Stimulated activated CD4-positive, alpha-beta T cell treated with anti-CD3 and anti-CD28 coated beads, Interleukin-1b, Interleukin-23, amount 100 ng/mL, for 48 hours (primary cell): ENCODE measurements around the gene FAM162A.

Experiments
- DNase-seq: peaks from one replicate; pipeline ENCODE4 v3.0.0-alpha.2; 2020

Gene FAM162A

GRCh38 chr3:122389197-122389596 lies 5.2 kb downstream of the FAM162A start:
- no peak for DNase-seq

- DNase-seq = no peak
Observed at GRCh38 chr3:122389892-122390291, 5.9 kb downstream of the FAM162A start.

GRCh38 chr3:122390665-122391064 lies 6.7 kb downstream of the FAM162A start:
- no peak for DNase-seq

- DNase-seq = no peak
Observed at GRCh38 chr3:122391681-122392446, 7.9 kb downstream of the FAM162A start.

- no peak for DNase-seq
Observed at GRCh38 chr3:122392868-122393844, 9.2 kb downstream of the FAM162A start.

- DNase-seq = no peak
Observed at GRCh38 chr3:122394173-122394572, 10.2 kb downstream of the FAM162A start.

GRCh38 chr3:122395582-122395981 lies 11.6 kb downstream of the FAM162A start:
- DNase-seq = no peak

- DNase-seq = no peak
Observed at GRCh38 chr3:122396511-122396910, 12.5 kb downstream of the FAM162A start.

GRCh38 chr3:122397201-122397600 lies 13.2 kb downstream of the FAM162A start:
- DNase-seq = no peak

- DNase-seq = no peak
Observed at GRCh38 chr3:122398920-122399319, 14.9 kb downstream of the FAM162A start.

GRCh38 chr3:122403489-122403888 lies 19.5 kb downstream of the FAM162A start:
- no peak for DNase-seq

- DNase-seq = no peak
Observed at GRCh38 chr3:122405015-122405414, 21.0 kb downstream of the FAM162A start.

- DNase-seq = peak; percentile 30
Observed at GRCh38 chr3:122406198-122406597, 22.2 kb downstream of the FAM162A start.

- no peak for DNase-seq
Observed at GRCh38 chr3:122407946-122408345, 24.0 kb downstream of the FAM162A start.

GRCh38 chr3:122409446-122409845 lies 25.5 kb downstream of the FAM162A start:
- no peak for DNase-seq

GRCh38 chr3:122410111-122410510 lies 26.1 kb downstream of the FAM162A start:
- no peak for DNase-seq

- DNase-seq = peak; percentile 27
Observed at GRCh38 chr3:122410639-122411038, 26.7 kb downstream of the FAM162A start.

GRCh38 chr3:122414391-122414790 lies 30.4 kb downstream of the FAM162A start:
- DNase-seq = no peak

- peak; percentile 58 for DNase-seq
Observed at GRCh38 chr3:122415104-122415744, 31.2 kb downstream of the FAM162A start.

GRCh38 chr3:122415762-122416654 lies 32.0 kb downstream of the FAM162A start, which contains the start of gene WDR5B:
Gene WDR5B, minus strand, starts transcription at chr3:122416062. Its CDS starts 534 bp downstream, at chr3:122415528.
- peak; percentile 98 for DNase-seq

- no peak for DNase-seq
Observed at GRCh38 chr3:122416966-122417365, 33.0 kb downstream of the FAM162A start.

- no peak for DNase-seq
Observed at GRCh38 chr3:122421101-122421500, 37.1 kb downstream of the FAM162A start.
